ENCODE results near the gene ST3GAL3. TPM values are rescaled to one million over a fixed set of nuclear protein-coding genes. Genes with fewer than 3 reads are reported as not detected.

Gene ST3GAL3
- total and polyA plus RNA-seq, 3 donors from 2014 or later: 42.9 to 62.0 (median 50.7) TPM

- Histone ChIP-seq H3K36me3 (ENCODE audit: low read depth, missing control alignments) (no peaks in the 10 kb centered on the region), H3K4me1 (peaks cover 21% of the 10 kb centered on the region), H3K9me3 (no peaks in the 10 kb centered on the region), H3K4me3 (no peak overlapping the region), H3K27me3 (no peaks in the 10 kb centered on the region), H3K27ac (no peak overlapping the region)
- no peak for DNase-seq
- intact Hi-C loops (cut with DNase I; ENCODE audit: low total_unique reads): no loop called here
- no peak for TF ChIP-seq POLR2A (IDR thresholded peaks at IDR 0.05)
- no peak for TF ChIP-seq CTCF (IDR thresholded peaks at IDR 0.05)
- WGBS, 2 donors: 82 to 85% methylated on average over 5 to 13 of the region's 13 CpGs
Measured at GRCh38 chr1:43949678-43950077, 242.3 kb downstream of the ST3GAL3 start.

GRCh38 chr1:43951021-43951985, 244.0 kb downstream of the ST3GAL3 start:
- Histone ChIP-seq H3K36me3 (ENCODE audit: low read depth, missing control alignments) (no peaks in the 10 kb centered on the region), H3K4me1 (peaks cover 15% of the 10 kb centered on the region), H3K4me3 (no peak overlapping the region), H3K9me3 (no peaks in the 10 kb centered on the region), H3K27me3 (no peaks in the 10 kb centered on the region), H3K27ac (no peak overlapping the region)
- intact Hi-C loops (cut with DNase I; ENCODE audit: low total_unique reads): no loop called here
- no peak for TF ChIP-seq CTCF (IDR thresholded peaks at IDR 0.05)
- no peak for TF ChIP-seq POLR2A (IDR thresholded peaks at IDR 0.05)
- 89 to 92% methylated on average over 3 to 4 of the region's 4 CpGs for WGBS, 2 donors
- no peak for DNase-seq

- H3K27me3 ChIP-seq: no peaks in the 10 kb centered on the region
- 66 to 73% methylated on average over 8 of the region's 8 CpGs for WGBS, 2 donors
- no peak for TF ChIP-seq POLR2A (IDR thresholded peaks at IDR 0.05)
- no peak for TF ChIP-seq CTCF (IDR thresholded peaks at IDR 0.05)
- peaks cover 8% of the 10 kb centered on the region for H3K4me1 ChIP-seq
- intact Hi-C loops (cut with DNase I; ENCODE audit: low total_unique reads): no loop called here
- no peak for DNase-seq
- no peaks in the 10 kb centered on the region for H3K9me3 ChIP-seq
- no peak overlapping the region for H3K27ac ChIP-seq
- no peaks in the 10 kb centered on the region for H3K36me3 ChIP-seq (ENCODE audit: low read depth, missing control alignments)
- H3K4me3 ChIP-seq: no peak overlapping the region
Measured at GRCh38 chr1:43952731-43953346, 245.5 kb downstream of the ST3GAL3 start.

- Histone ChIP-seq H3K36me3 (ENCODE audit: low read depth, missing control alignments) (no peaks in the 10 kb centered on the region), H3K4me3 (no peak overlapping the region), H3K27me3 (no peaks in the 10 kb centered on the region), H3K9me3 (no peaks in the 10 kb centered on the region), H3K27ac (no peak overlapping the region), H3K4me1 (peaks cover 3% of the 10 kb centered on the region)
- no peak for DNase-seq
- TF ChIP-seq POLR2A (IDR thresholded peaks at IDR 0.05) (no peak), CTCF (IDR thresholded peaks at IDR 0.05) (no peak)
- intact Hi-C loops (cut with DNase I; ENCODE audit: low total_unique reads): no loop called here
- 65 to 73% methylated on average over 3 of the region's 3 CpGs for WGBS, 2 donors
Measured at GRCh38 chr1:43953361-43953760, 246.0 kb downstream of the ST3GAL3 start.

All from testis (tissue), 3 donors.